ENCODE measurements around the gene GYPC.

The GYPC gene

DNA sequence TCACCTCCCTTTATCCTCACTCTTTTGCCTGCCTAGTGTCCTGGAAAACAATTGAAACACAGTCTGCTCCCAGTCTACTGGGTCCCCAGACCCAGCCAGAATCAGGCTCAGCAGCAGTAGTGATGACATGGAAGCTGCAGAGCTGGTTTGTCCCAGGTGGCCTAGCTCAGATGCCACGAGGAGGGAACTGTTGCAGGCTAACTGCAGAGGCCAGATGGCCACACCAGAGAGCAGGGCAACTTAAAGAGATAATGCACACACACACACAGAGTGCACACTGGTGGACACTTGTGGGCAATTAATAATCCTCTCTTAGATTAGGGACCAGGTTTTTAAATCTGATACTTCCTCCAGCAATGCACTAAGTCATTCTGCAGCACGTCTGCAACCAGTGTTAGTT lies 42.4 kb downstream of the GYPC start:
- Histone ChIP-seq H3K36me3 (ENCODE audit: control insufficient read depth in 2 of 2, insufficient read depth in 2 of 2, low read length in 2 of 2) (peaks cover 6 to 8% of the 10 kb centered on the region in 2 donors), H3K4me1 (ENCODE audit: control insufficient read depth in 2 of 2, insufficient read depth in 2 of 2, low read length in 2 of 2) (peaks cover 0 to 2% of the 10 kb centered on the region in 2 donors), H3K9ac (ENCODE audit: low read depth in 1 of 2, low read length in 2 of 2) (no peak overlapping the region), H3K9me3 (ENCODE audit: control insufficient read depth in 2 of 2, low read length in 2 of 2) (no peaks in the 10 kb centered on the region), H3K27me3 (ENCODE audit: control insufficient read depth in 2 of 2, insufficient read depth in 2 of 2, low read length in 2 of 2) (no peaks in the 10 kb centered on the region), H3K27ac (ENCODE audit: low read depth in 2 of 2, low read length in 2 of 2) (no peak overlapping the region), H3K4me3 (ENCODE audit: low read length in 2 of 2) (no peak overlapping the region)

DNA sequence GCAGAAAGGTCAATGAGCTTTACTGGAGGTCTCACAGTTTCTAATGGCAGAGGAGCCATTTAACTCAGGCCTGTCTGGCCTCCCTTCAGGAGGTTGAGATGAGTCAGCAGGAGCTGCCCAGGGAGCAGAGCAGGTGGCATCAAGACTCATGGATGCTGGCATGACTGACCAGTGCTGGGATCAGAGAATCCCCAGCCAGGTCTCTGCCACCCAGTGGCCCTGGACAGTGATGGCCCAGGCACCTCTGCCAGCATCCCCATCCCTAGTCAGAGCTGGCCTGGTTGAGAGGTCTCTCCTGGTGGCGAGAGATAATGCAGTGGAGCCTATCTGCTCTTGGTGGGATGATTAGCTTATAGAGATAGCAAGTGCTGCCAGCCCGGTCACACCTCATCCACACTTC lies 43.1 kb downstream of the GYPC start:
- no peaks in the 10 kb centered on the region for H3K27me3 ChIP-seq (ENCODE audit: control insufficient read depth in 2 of 2, insufficient read depth in 2 of 2, low read length in 2 of 2)
- H3K4me3 ChIP-seq (ENCODE audit: low read length in 2 of 2): no peak overlapping the region
- H3K9ac ChIP-seq (ENCODE audit: low read depth in 1 of 2, low read length in 2 of 2): no peak overlapping the region
- peaks cover 6 to 8% of the 10 kb centered on the region in 2 donors for H3K36me3 ChIP-seq (ENCODE audit: control insufficient read depth in 2 of 2, insufficient read depth in 2 of 2, low read length in 2 of 2)
- H3K4me1 ChIP-seq (ENCODE audit: control insufficient read depth in 2 of 2, insufficient read depth in 2 of 2, low read length in 2 of 2): peaks cover 0 to 2% of the 10 kb centered on the region in 2 donors
- no peak overlapping the region for H3K27ac ChIP-seq (ENCODE audit: low read depth in 2 of 2, low read length in 2 of 2)
- no peaks in the 10 kb centered on the region for H3K9me3 ChIP-seq (ENCODE audit: control insufficient read depth in 2 of 2, low read length in 2 of 2)

DNA sequence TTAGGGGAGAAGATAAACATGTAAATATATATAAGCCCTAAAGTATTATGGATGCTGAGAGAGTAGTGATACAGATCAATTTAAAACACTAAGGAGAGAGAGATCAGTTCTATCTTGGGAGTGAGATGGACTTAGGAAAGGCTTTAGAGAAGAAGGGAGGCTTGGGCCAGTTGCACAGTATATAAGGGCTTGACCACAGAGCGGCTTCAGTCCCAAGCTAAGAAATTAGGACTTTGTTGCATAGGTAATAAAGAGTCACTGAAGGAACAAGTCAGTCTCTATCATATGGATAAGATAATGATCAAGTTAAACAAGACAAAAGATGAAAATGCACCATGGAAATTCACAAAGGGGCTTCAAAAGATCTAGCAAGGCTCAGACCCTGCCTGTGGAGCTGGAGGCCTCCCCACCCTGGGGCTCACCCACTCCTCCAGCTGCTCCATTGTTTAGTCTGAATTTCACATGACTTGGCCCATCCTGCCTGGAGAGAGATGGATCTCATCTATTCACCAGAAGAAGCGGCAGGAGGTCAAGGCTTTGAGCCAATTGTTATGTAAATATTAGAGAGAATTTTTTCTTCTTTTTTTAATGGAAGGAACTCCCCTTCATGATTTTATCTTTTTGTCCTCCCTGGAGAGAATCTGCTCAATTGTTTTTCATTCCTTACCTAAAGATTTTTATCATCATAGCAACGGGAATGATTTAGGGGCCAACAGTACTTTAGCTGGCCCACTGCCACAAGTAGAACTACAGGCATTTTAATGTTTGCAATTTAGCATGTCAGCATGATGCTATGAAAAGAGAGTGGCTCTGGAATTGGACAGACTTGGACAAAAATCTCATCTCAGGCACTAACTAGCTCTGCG lies 44.0 kb downstream of the GYPC start:
- Histone ChIP-seq H3K4me3 (ENCODE audit: low read length in 2 of 2) (no peak overlapping the region), H3K36me3 (ENCODE audit: control insufficient read depth in 2 of 2, insufficient read depth in 2 of 2, low read length in 2 of 2) (peaks cover 6 to 7% of the 10 kb centered on the region in 2 donors), H3K4me1 (ENCODE audit: control insufficient read depth in 2 of 2, insufficient read depth in 2 of 2, low read length in 2 of 2) (peaks cover 0 to 2% of the 10 kb centered on the region in 2 donors), H3K27ac (ENCODE audit: low read depth in 2 of 2, low read length in 2 of 2) (no peak overlapping the region), H3K9ac (ENCODE audit: low read depth in 1 of 2, low read length in 2 of 2) (no peak overlapping the region), H3K9me3 (ENCODE audit: control insufficient read depth in 2 of 2, low read length in 2 of 2) (no peaks in the 10 kb centered on the region), H3K27me3 (ENCODE audit: control insufficient read depth in 2 of 2, insufficient read depth in 2 of 2, low read length in 2 of 2) (no peaks in the 10 kb centered on the region)

DNA sequence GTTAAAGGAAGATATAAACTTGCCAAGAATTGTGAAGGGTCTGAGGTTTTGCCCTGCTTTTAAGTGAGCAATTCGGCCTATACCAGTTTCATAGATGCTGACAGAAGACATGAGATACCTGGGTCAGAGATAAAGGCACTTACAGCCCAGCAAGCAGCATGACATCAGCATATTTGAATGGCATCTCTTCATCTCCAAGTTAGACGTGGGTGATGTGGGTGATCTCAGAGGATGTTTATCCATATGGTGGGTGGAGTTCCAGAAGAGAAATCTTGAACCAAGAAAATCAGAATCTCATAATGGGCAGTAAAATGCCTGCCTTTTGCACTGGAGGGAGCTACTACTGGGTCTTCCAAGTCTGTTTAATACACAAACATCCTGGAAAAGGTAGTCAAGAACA lies 44.7 kb downstream of the GYPC start:
- Histone ChIP-seq H3K9ac (ENCODE audit: low read depth in 1 of 2, low read length in 2 of 2) (no peak overlapping the region), H3K36me3 (ENCODE audit: control insufficient read depth in 2 of 2, insufficient read depth in 2 of 2, low read length in 2 of 2) (peaks cover 4 to 5% of the 10 kb centered on the region in 2 donors), H3K27ac (ENCODE audit: low read depth in 2 of 2, low read length in 2 of 2) (no peak overlapping the region), H3K4me3 (ENCODE audit: low read length in 2 of 2) (no peak overlapping the region), H3K27me3 (ENCODE audit: control insufficient read depth in 2 of 2, insufficient read depth in 2 of 2, low read length in 2 of 2) (no peaks in the 10 kb centered on the region), H3K4me1 (ENCODE audit: control insufficient read depth in 2 of 2, insufficient read depth in 2 of 2, low read length in 2 of 2) (peaks cover 0 to 2% of the 10 kb centered on the region in 2 donors), H3K9me3 (ENCODE audit: control insufficient read depth in 2 of 2, low read length in 2 of 2) (no peaks in the 10 kb centered on the region)

DNA sequence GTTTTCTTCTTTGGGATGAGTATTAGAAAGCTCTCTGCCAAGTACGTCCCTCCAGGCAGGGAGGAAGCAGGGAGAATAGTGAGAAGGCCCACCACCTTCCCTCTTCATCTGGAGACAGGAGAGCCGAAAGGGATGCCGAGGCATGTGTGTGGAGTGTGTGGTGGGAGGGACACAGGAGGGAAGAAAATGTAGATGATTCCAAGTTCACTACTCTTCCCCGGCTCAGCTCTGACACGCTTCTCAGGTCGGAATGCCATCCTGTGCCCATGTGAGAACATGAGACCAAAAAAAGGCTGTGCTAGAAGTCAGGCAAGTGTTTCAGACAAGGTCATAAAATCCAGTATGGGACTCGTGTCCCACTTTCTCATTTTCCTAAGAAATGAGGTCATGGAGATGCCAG lies 47.4 kb downstream of the GYPC start:
- no peaks in the 10 kb centered on the region for H3K27me3 ChIP-seq (ENCODE audit: control insufficient read depth in 2 of 2, insufficient read depth in 2 of 2, low read length in 2 of 2)
- no peaks in the 10 kb centered on the region for H3K36me3 ChIP-seq (ENCODE audit: control insufficient read depth in 2 of 2, insufficient read depth in 2 of 2, low read length in 2 of 2)
- no peaks in the 10 kb centered on the region for H3K9me3 ChIP-seq (ENCODE audit: control insufficient read depth in 2 of 2, low read length in 2 of 2)
- H3K27ac ChIP-seq (ENCODE audit: low read depth in 2 of 2, low read length in 2 of 2): no peak overlapping the region
- H3K9ac ChIP-seq (ENCODE audit: low read depth in 1 of 2, low read length in 2 of 2): no peak overlapping the region
- H3K4me3 ChIP-seq (ENCODE audit: low read length in 2 of 2): no peak overlapping the region
- peaks cover 0 to 2% of the 10 kb centered on the region in 2 donors for H3K4me1 ChIP-seq (ENCODE audit: control insufficient read depth in 2 of 2, insufficient read depth in 2 of 2, low read length in 2 of 2)

DNA sequence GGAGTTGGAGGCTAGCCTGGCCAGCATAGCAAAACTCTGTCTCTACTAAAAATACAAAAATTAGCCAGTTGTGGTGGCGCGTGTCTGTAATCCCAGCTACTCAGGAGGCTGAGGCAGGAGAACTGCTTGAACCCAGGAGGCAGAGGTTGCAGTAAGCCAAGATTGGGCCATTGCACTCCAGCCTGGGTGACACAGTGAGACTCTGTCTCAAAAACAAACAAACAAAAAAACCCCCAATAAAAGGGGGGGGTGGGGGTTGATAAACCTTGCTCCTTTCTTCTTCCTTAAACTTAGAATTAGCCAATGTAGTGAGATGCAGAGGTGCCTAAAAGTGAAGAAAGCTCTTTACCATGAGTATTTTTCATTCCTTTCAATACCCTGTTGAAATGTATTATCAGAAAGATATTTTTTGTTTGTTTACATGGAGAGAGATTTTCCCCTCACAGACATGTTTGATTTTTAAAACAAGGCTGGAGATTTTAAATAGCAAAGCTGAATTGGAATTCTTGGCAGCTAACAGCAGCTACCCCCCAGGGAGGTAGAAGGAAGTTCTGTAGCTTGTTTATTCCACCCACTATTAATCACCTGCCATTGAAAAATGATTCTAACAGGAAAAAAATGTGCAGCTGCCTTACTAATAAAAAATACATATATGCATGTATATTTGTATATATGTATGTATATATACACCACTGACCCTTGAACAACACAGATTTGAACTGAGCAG lies 48.6 kb downstream of the GYPC start:
- Histone ChIP-seq H3K9ac (ENCODE audit: low read depth in 1 of 2, low read length in 2 of 2) (no peak overlapping the region), H3K27me3 (ENCODE audit: control insufficient read depth in 2 of 2, insufficient read depth in 2 of 2, low read length in 2 of 2) (no peaks in the 10 kb centered on the region), H3K4me1 (ENCODE audit: control insufficient read depth in 2 of 2, insufficient read depth in 2 of 2, low read length in 2 of 2) (peaks cover 0 to 2% of the 10 kb centered on the region in 2 donors), H3K4me3 (ENCODE audit: low read length in 2 of 2) (no peak overlapping the region), H3K27ac (ENCODE audit: low read depth in 2 of 2, low read length in 2 of 2) (no peak overlapping the region), H3K9me3 (ENCODE audit: control insufficient read depth in 2 of 2, low read length in 2 of 2) (no peaks in the 10 kb centered on the region), H3K36me3 (ENCODE audit: control insufficient read depth in 2 of 2, insufficient read depth in 2 of 2, low read length in 2 of 2) (no peaks in the 10 kb centered on the region)

DNA sequence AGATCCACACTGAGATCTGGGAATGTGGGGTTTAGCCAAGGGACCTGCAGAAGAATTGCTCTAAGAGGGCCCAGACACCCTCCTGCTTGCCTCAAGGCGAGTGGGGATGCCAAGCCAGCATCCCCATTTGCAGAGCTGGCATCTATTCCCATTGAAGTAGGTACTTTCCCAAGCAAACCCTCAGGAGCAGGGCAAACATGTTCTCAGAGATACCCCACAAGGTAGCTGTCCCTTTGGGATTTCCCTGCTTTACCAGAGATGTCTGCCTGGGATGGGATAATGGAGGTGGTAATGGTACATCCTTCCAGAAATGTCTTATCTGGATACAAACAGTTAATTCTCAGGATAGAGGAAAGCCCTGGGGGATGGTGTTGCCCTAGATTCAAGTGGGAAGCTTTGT lies 51.2 kb downstream of the GYPC start:
- H3K36me3 ChIP-seq (ENCODE audit: control insufficient read depth in 2 of 2, insufficient read depth in 2 of 2, low read length in 2 of 2): no peaks in the 10 kb centered on the region
- no peaks in the 10 kb centered on the region for H3K27me3 ChIP-seq (ENCODE audit: control insufficient read depth in 2 of 2, insufficient read depth in 2 of 2, low read length in 2 of 2)
- H3K4me1 ChIP-seq (ENCODE audit: control insufficient read depth in 2 of 2, insufficient read depth in 2 of 2, low read length in 2 of 2): no peaks in the 10 kb centered on the region
- H3K9me3 ChIP-seq (ENCODE audit: control insufficient read depth in 2 of 2, low read length in 2 of 2): no peaks in the 10 kb centered on the region
- H3K9ac ChIP-seq (ENCODE audit: low read depth in 1 of 2, low read length in 2 of 2): no peak overlapping the region
- no peak overlapping the region for H3K27ac ChIP-seq (ENCODE audit: low read depth in 2 of 2, low read length in 2 of 2)
- H3K4me3 ChIP-seq (ENCODE audit: low read length in 2 of 2): no peak overlapping the region

DNA sequence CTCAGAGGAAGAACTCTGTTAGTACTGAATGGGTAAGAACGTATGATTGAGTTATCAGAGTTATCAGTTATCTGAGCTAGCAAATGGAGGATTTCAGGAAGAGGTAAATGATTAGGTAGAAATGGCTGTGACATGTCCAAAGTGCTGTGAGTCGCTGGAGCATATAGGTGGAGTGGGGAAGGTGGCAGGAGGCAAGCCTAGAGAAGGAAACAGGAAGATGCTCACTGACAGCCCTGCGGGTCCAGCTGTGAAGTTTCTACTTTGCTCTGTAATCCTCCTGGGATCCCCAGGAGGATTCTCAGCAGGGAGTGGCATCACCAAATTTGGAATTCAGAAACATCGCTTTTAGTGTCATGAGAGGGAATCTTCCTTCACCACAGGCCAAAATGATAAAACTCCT lies 52.0 kb downstream of the GYPC start:
- no peak overlapping the region for H3K27ac ChIP-seq (ENCODE audit: low read depth in 2 of 2, low read length in 2 of 2)
- no peaks in the 10 kb centered on the region for H3K4me1 ChIP-seq (ENCODE audit: control insufficient read depth in 2 of 2, insufficient read depth in 2 of 2, low read length in 2 of 2)
- H3K4me3 ChIP-seq (ENCODE audit: low read length in 2 of 2): no peak overlapping the region
- H3K36me3 ChIP-seq (ENCODE audit: control insufficient read depth in 2 of 2, insufficient read depth in 2 of 2, low read length in 2 of 2): no peaks in the 10 kb centered on the region
- no peak overlapping the region for H3K9ac ChIP-seq (ENCODE audit: low read depth in 1 of 2, low read length in 2 of 2)
- H3K9me3 ChIP-seq (ENCODE audit: control insufficient read depth in 2 of 2, low read length in 2 of 2): no peaks in the 10 kb centered on the region
- H3K27me3 ChIP-seq (ENCODE audit: control insufficient read depth in 2 of 2, insufficient read depth in 2 of 2, low read length in 2 of 2): no peaks in the 10 kb centered on the region

DNA sequence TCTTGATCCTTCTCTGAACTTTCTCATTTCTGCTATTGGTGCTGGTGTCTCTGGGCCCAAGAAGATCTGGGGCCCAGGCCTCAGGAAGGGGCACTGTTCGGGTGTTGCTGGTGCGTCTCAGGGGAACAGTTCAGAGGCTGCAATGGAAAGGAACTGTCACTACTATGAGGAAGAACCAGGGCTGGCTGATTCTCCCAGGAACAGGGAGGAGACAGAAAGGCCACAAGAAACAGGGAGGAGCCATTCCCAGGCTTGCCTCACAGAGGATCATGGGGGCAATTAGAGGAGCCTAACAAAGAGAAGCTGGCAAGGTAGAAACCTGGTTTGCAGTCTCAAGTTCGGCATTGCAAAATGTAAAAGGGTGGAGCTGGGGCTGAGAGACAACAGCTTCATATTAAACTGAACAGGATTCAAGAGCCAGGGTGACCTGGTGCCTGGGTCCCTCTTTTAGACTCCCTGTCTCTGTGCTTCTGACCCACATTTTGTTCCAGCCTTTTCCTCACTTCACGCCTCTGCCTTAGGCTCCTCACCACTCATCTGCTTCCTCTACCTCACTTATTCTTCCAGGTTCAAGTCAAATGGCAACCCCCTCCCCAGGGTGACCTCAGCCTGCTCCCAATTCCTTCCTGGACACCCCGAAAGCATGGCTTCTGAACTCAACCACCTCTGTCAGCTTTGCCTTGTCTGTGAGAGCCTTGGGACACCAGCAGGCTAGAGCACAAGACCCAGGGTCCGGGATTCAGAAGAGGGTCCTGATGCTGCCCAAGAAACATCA lies 58.4 kb downstream of the GYPC start:
- Histone ChIP-seq H3K27me3 (ENCODE audit: control insufficient read depth in 2 of 2, insufficient read depth in 2 of 2, low read length in 2 of 2) (no peaks in the 10 kb centered on the region), H3K27ac (ENCODE audit: low read depth in 2 of 2, low read length in 2 of 2) (no peak overlapping the region), H3K36me3 (ENCODE audit: control insufficient read depth in 2 of 2, insufficient read depth in 2 of 2, low read length in 2 of 2) (no peaks in the 10 kb centered on the region), H3K4me1 (ENCODE audit: control insufficient read depth in 2 of 2, insufficient read depth in 2 of 2, low read length in 2 of 2) (no peaks in the 10 kb centered on the region), H3K9ac (ENCODE audit: low read depth in 1 of 2, low read length in 2 of 2) (no peak overlapping the region), H3K9me3 (ENCODE audit: control insufficient read depth in 2 of 2, low read length in 2 of 2) (no peaks in the 10 kb centered on the region), H3K4me3 (ENCODE audit: low read length in 2 of 2) (no peak overlapping the region)

DNA sequence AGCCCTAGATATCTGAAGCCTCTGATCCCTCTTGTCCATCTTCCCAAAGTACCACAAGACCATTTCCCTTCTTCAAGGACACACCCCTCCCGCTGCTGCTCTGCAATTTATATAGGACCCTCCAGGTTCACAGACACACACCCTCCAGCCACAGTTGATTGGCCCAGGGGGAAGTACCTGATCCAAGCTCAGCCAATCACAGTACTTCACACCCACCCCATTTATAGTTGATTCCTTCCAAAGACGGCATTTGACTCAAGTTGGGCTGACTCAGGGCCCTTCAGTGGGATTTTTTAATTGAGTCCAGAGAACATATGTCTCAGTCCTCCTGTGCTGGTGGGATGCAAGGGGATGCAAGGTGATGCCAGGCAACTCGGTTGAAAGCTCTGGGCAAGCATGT lies 59.2 kb downstream of the GYPC start:
- no peaks in the 10 kb centered on the region for H3K27me3 ChIP-seq (ENCODE audit: control insufficient read depth in 2 of 2, insufficient read depth in 2 of 2, low read length in 2 of 2)
- no peak overlapping the region for H3K27ac ChIP-seq (ENCODE audit: low read depth in 2 of 2, low read length in 2 of 2)
- no peak overlapping the region for H3K4me3 ChIP-seq (ENCODE audit: low read length in 2 of 2)

More for the DNA sequence above, 59.2 kb downstream of the GYPC start:
- Histone ChIP-seq H3K9me3 (ENCODE audit: control insufficient read depth in 2 of 2, low read length in 2 of 2) (no peaks in the 10 kb centered on the region), H3K36me3 (ENCODE audit: control insufficient read depth in 2 of 2, insufficient read depth in 2 of 2, low read length in 2 of 2) (no peaks in the 10 kb centered on the region), H3K4me1 (ENCODE audit: control insufficient read depth in 2 of 2, insufficient read depth in 2 of 2, low read length in 2 of 2) (no peaks in the 10 kb centered on the region), H3K9ac (ENCODE audit: low read depth in 1 of 2, low read length in 2 of 2) (no peak overlapping the region)

All from mucosa of rectum (tissue), 2 donors.